ENCODE measurements around the gene HK1.

- TF ChIP-seq REST (tag by site-specific recombination; IDR thresholded peaks at IDR 0.05) (no peak), ZFP3 (tag by site-specific recombination; IDR thresholded peaks at IDR 0.05; ENCODE audit: low read depth) (no peak), ZBTB11 (tag by site-specific recombination; conservative IDR thresholded peaks at IDR 0.05; ENCODE audit: low read depth) (no peak), ZNF112 (tag by site-specific recombination; IDR thresholded peaks at IDR 0.05) (no peak), ZNF121 (tag by site-specific recombination; IDR thresholded peaks at IDR 0.05) (no peak), ZNF132 (tag by site-specific recombination; IDR thresholded peaks at IDR 0.05; ENCODE audit: borderline replicate concordance) (no peak), ZNF629 (tag by site-specific recombination; IDR thresholded peaks at IDR 0.05) (no peak), ZFP69B (tag by site-specific recombination; IDR thresholded peaks at IDR 0.05) (no peak)
Observed at GRCh38 chr10:69234447-69234846, 43.8 kb upstream of the HK1 start.

Data from HEK293 (cell line).